Neural cell (in vitro differentiated cells): ENCODE data around the gene NRSN2.

Experiments
- CTCF ChIP-seq: fragments of 450-650 bp; IDR thresholded peaks from 2 replicates; pipeline ENCODE4 v1.5.1; 2014; ENCODE audit warnings: antibody characterized with exemption, mild to moderate bottlenecking, moderate library complexity; ENCODE audit not compliant: poor library complexity, severe bottlenecking
- EP300 ChIP-seq: fragments of 450-650 bp; conservative IDR thresholded peaks from 2 replicates; pipeline ENCODE4 v1.6.1; 2014; ENCODE audit warnings: antibody characterized with exemption, mild to moderate bottlenecking, moderate library complexity; ENCODE audit not compliant: poor library complexity, severe bottlenecking
- EZH2 ChIP-seq: fragments of 200-600, 300-800 bp; shearing (Covaris generic), sonication (generic); IDR thresholded peaks from 2 replicates; pipeline ENCODE4 v1.6.1; 2014; ENCODE audit warnings: antibody characterized with exemption, low read length, borderline replicate concordance, mild to moderate bottlenecking; ENCODE audit not compliant: insufficient read depth, poor library complexity, severe bottlenecking
- MXI1 ChIP-seq: fragments of 450-650 bp; conservative IDR thresholded peaks from 2 replicates; pipeline ENCODE4 v1.6.1; 2014; ENCODE audit warnings: antibody characterized with exemption, mild to moderate bottlenecking; ENCODE audit not compliant: poor library complexity, severe bottlenecking
- POLR2AphosphoS5 ChIP-seq: IDR thresholded peaks from 2 replicates; pipeline ENCODE4 v1.6.1; 2012
- RAD21 ChIP-seq: fragments of 450-650 bp; conservative IDR thresholded peaks from 2 replicates; pipeline ENCODE4 v1.6.1; 2014; ENCODE audit warnings: antibody characterized with exemption, mild to moderate bottlenecking, moderate library complexity
- SMC3 ChIP-seq: fragments of 450-650 bp; conservative IDR thresholded peaks from 2 replicates; pipeline ENCODE4 v1.6.1; 2014; ENCODE audit warnings: antibody characterized with exemption, mild to moderate bottlenecking, moderate library complexity; ENCODE audit not compliant: poor library complexity
- TAF1 ChIP-seq: IDR thresholded peaks from 2 replicates; pipeline ENCODE4 v1.6.1; 2012; ENCODE audit warnings: low read depth

GRCh38 chr20:373171-373890 is 26.4 kb downstream of the NRSN2 start:
- TF ChIP-seq EZH2 (no peak), CTCF (no peak), MXI1 (no peak), RAD21 (no peak), TAF1 (no peak), POLR2AphosphoS5 (no peak), EP300 (no peak), SMC3 (no peak)
